ENCODE results near the gene KIR3DL2.

- TF ChIP-seq EZH2 (IDR thresholded peaks at IDR 0.05; ENCODE audit: borderline replicate concordance, low read depth, low read length, severe bottlenecking) = no peak
- TF ChIP-seq CTCF (IDR thresholded peaks at IDR 0.05; ENCODE audit: borderline replicate concordance, extremely low read depth, low read length, poor library complexity, severe bottlenecking) = no peak
These were observed 46.8 kb upstream of the KIR3DL2 start, which contains the start of gene KIR2DL4 for GRCh38 chr19:54803410-54803809.
